Uterus (tissue), 4 donors: ENCODE data around the gene RPS6KB1. TPM values are rescaled to one million over a fixed set of nuclear protein-coding genes. Genes with fewer than 3 reads are reported as not detected.

Experiments used
- DNase-seq, 2 donors: peaks; one replicate each; pipeline ENCODE4 v3.0.0-alpha.2; 2019 to 2020
- H3K27ac ChIP-seq, 2 donors: fragments of 200-600 bp; sonication (generic); 1 replicate in 1 of 2; 2 replicates in 1 of 2; pipeline ENCODE4 v1.5.1; 2016 to 2018
- H3K27me3 ChIP-seq, 2 donors: fragments of 200-600 bp; sonication (generic); one replicate each; pipeline ENCODE4 v1.5.1; 2018 to 2019; ENCODE audit warnings: control low read depth in 1 of 2
- H3K36me3 ChIP-seq, 2 donors: fragments of 200-600 bp; sonication (generic); one replicate each; pipeline ENCODE4 v1.5.1; 2019; ENCODE audit warnings: control low read depth in 1 of 2
- H3K4me1 ChIP-seq, 2 donors: fragments of 200-600 bp; sonication (generic); one replicate each; pipeline ENCODE4 v1.5.1; 2018 to 2019; ENCODE audit warnings: control low read depth in 1 of 2
- H3K4me3 ChIP-seq, 2 donors: fragments of 200-600 bp; sonication (generic); 1 replicate in 1 of 2; 2 replicates in 1 of 2; pipeline ENCODE4 v1.5.1; 2018 to 2019; ENCODE audit warnings: mild to moderate bottlenecking in 1 of 2
- H3K9me3 ChIP-seq, 2 donors: fragments of 200-600 bp; sonication (generic); one replicate each; pipeline ENCODE4 v1.5.1; 2019; ENCODE audit warnings: control low read depth in 1 of 2
- POLR2A ChIP-seq, 2 donors: fragments of 450-650 bp; IDR thresholded peaks; one replicate each; pipeline ENCODE4 v1.6.1; 2016; ENCODE audit warnings: antibody characterized with exemption in 2 of 2, mild to moderate bottlenecking in 1 of 2, moderate library complexity in 1 of 2
- intact Hi-C: fragments of 100-400 bp; cut with DNase I; formaldehyde crosslinking; loops from one replicate; pipeline ENCODE4 v1.15.1; 2023; ENCODE audit warnings: low total_unique reads
- total RNA-seq, 4 donors: library from RNA; depleted of rRNA in 3 of 4; stranded (reverse); fragments of >200 nt in 3 of 4; gene quantifications; one replicate each; pipeline versions ENCODE4 v1.1.0 to v1.2.4, GENCODE V29; 2014 to 2023
- TF ChIP-seq, protein P1 (sequence below), 4 experiments: fragments of 200-600 bp in 2 of 4; fragments of 450-650 bp in 2 of 4; sonication (generic) in 2 of 4; IDR thresholded peaks; one replicate each; pipeline ENCODE4 v1.5.1; 2016 to 2019; ENCODE audit warnings: antibody characterized with exemption in 4 of 4, mild to moderate bottlenecking in 2 of 4, moderate library complexity in 1 of 4
- donor health status: DM: yes; HTN: yes; CAD: no.

The RPS6KB1 gene
- total RNA-seq, 4 donors from 2014 or later: 19.2 to 86.2 (median 55.8) TPM

DNA sequence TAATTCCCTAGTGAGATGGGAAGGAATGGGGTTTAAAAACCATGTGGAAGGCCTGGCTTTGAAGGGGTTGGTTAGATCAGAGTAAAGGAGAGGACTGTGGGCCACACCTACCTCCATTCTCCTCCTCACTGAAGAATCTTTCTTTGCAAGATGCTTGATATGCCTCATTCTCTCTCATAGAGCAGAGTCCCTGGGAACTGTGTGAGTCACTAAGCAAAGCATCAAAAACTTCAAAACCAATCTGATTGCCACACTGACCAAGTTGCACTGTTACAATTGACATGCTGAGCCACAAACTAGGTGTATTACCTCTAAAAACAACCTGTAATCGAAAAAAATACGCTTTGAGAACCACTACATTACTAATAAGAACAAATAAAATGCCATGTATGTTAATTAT is 2.2 kb upstream of the RPS6KB1 start:
- Histone ChIP-seq H3K4me1 (peaks cover 2 to 5% of the 10 kb centered on the region in 2 donors), H3K4me3 (no peak overlapping the region), H3K27ac (no peak overlapping the region), H3K27me3 (no peaks in the 10 kb centered on the region), H3K36me3 (no peaks in the 10 kb centered on the region), H3K9me3 (no peaks in the 10 kb centered on the region)
- no peak for DNase-seq
- no peak for TF ChIP-seq POLR2A (IDR thresholded peaks at IDR 0.05)
- TF ChIP-seq, protein P1, sequence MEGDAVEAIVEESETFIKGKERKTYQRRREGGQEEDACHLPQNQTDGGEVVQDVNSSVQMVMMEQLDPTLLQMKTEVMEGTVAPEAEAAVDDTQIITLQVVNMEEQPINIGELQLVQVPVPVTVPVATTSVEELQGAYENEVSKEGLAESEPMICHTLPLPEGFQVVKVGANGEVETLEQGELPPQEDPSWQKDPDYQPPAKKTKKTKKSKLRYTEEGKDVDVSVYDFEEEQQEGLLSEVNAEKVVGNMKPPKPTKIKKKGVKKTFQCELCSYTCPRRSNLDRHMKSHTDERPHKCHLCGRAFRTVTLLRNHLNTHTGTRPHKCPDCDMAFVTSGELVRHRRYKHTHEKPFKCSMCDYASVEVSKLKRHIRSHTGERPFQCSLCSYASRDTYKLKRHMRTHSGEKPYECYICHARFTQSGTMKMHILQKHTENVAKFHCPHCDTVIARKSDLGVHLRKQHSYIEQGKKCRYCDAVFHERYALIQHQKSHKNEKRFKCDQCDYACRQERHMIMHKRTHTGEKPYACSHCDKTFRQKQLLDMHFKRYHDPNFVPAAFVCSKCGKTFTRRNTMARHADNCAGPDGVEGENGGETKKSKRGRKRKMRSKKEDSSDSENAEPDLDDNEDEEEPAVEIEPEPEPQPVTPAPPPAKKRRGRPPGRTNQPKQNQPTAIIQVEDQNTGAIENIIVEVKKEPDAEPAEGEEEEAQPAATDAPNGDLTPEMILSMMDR (IDR thresholded peaks at IDR 0.05): no peak
- intact Hi-C loops: no loop called here

DNA sequence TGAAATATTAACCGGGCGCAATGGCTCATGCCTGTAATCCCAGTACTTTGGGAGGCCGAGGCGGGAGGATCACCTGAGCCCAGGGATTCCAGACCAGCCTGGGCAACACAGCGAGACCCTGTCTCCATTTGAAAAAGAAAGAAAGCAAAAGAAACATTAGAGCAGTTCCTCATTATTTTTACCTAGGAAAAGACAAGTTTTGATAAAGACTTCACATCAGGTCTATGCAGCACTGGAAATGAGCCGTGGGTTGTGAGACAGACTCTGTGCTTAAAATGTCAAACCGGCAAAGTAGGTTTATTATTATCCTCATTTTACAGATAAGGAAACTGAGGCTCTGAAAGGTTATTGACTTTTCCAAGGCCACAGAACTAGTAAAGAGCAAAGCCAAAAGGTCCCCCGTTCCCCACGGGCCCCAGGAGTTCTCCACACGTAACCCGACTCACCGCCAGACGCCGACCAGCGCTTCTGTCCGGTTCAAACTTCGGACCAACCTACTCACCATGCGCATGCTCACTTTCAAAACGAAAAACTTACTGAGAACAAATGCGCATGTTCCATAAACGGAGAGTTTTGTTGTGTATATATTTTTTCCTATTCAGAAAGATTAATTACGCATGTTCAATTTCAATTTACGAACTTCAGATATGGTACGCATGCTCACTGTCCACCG is 534 bp upstream of the RPS6KB1 start:
- Histone ChIP-seq H3K4me1 (peaks cover 5 to 6% of the 10 kb centered on the region in 2 donors), H3K27me3 (no peaks in the 10 kb centered on the region), H3K36me3 (no peaks in the 10 kb centered on the region), H3K4me3 (peak overlapping the region; percentile 86 to 98), H3K27ac (peak overlapping the region; percentile 88 to 90), H3K9me3 (no peaks in the 10 kb centered on the region)
- intact Hi-C loops: no loop called here
- DNase-seq: no peak
- TF ChIP-seq POLR2A (IDR thresholded peaks at IDR 0.05): no peak
- TF ChIP-seq, protein P1 (IDR thresholded peaks at IDR 0.05): peak in 1 of 4 experiments; percentile 12

DNA sequence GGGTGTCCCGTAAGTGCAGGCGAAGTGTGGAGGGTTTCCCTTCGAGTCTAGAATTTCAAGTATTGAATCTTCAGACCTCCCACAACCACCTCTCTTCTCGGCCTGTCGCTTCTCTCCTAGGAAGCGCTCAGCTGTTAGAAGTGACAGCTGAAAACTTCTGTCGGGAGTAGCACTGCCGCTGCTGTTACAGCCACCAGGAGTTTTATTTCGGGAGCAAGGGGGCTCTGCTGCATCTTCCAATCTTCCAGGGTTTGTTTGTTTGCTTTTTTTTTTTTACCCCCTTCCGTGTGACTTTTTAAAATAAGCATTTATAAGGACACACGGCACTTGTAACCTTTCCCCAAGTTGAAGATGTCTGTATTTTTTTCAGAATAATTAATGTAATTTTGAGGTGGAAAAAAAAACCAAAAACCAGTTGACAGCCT is 767 bp downstream of the RPS6KB1 start:
- H3K4me3 ChIP-seq: peak overlapping the region; percentile 86 to 98
- no peaks in the 10 kb centered on the region for H3K27me3 ChIP-seq
- H3K27ac ChIP-seq: peak overlapping the region; percentile 88 to 90
- no peaks in the 10 kb centered on the region for H3K9me3 ChIP-seq
- peaks cover 5 to 6% of the 10 kb centered on the region in 2 donors for H3K4me1 ChIP-seq
- intact Hi-C loops: no loop called here
- TF ChIP-seq, protein P1 (IDR thresholded peaks at IDR 0.05): no peak
- no peak for TF ChIP-seq POLR2A (IDR thresholded peaks at IDR 0.05)
- H3K36me3 ChIP-seq: no peaks in the 10 kb centered on the region
- DNase-seq: no peak

DNA sequence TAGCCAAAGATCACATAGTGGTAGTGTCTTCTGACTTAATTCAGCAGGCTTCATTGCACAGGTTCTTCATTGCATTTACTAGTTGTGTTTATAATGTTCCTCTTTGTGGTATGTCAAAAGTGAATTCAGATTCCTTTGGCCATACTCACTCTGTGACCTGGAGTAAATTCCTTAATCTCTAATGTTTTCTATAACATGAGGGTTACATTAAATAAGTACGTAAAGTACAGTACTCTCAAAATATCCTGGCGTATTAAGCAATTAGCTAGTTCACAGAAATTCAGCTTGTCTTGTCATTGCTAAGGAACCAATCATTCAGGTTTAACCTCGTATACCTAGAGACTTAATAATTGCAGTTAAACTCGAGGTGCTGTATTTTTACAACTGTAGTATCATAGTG is 4.2 kb downstream of the RPS6KB1 start:
- TF ChIP-seq, protein P1 (IDR thresholded peaks at IDR 0.05): no peak
- no peak for TF ChIP-seq POLR2A (IDR thresholded peaks at IDR 0.05)
- H3K4me1 ChIP-seq: peaks cover 5 to 6% of the 10 kb centered on the region in 2 donors
- intact Hi-C loops: no loop called here
- H3K27me3 ChIP-seq: no peaks in the 10 kb centered on the region
- no peak for DNase-seq
- no peak overlapping the region for H3K4me3 ChIP-seq
- no peak overlapping the region for H3K27ac ChIP-seq
- H3K9me3 ChIP-seq: no peaks in the 10 kb centered on the region
- H3K36me3 ChIP-seq: no peaks in the 10 kb centered on the region

DNA sequence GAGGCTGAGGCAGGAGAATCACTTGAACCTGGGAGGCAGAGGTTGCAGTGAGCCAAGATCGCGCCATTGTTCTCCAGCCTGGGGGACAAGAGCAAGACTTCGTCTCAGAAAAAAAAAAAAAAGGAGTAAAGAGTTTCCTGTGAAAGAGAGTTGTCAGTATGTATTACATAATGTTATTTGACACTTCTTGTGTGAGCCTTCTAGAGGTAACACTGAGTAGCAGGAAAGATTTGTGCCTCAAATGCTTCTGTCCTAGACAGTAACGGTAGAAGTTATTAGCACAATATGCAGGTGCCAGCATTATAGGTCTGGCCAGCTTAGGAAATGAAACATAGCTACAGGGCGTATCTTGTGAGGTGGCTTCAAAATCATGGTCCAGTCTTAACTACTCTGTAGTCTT is 6.2 kb downstream of the RPS6KB1 start:
- H3K4me3 ChIP-seq: no peak overlapping the region
- no peaks in the 10 kb centered on the region for H3K9me3 ChIP-seq
- no peak for TF ChIP-seq POLR2A (IDR thresholded peaks at IDR 0.05)
- TF ChIP-seq, protein P1 (IDR thresholded peaks at IDR 0.05): peak in 1 of 4 experiments; percentile 25
- no peaks in the 10 kb centered on the region for H3K27me3 ChIP-seq
- peaks cover 2 to 6% of the 10 kb centered on the region in 2 donors for H3K4me1 ChIP-seq
- intact Hi-C loops: no loop called here
- no peak for DNase-seq
- no peaks in the 10 kb centered on the region for H3K36me3 ChIP-seq
- no peak overlapping the region for H3K27ac ChIP-seq
